Measurements from ENCODE around the gene IMPG2.

IMPG2 gene

DNA sequence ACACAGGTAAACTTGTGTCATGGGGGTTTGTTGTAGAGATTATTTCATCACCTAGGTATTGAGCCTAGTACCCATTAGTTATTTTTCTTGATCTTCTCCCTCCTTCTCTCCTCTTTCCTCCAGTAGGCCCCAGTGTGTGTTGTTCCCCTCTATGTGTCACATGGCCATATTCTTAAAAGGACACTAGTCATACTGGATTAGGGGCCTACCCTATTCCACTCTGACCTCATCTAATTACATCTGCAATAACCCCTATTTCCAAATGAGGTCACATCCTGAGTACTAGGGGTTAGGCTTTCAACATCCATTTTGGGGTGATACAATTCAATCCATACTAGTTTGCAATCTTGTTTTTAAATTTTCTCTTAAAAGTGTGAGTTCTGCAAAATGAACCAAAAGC lies 142.8 kb downstream of the IMPG2 start (continued):
- TF ChIP-seq PRDM2 (tag by site-specific recombination; IDR thresholded peaks at IDR 0.05; ENCODE audit: borderline replicate concordance) (no peak), ZNF639 (tag by site-specific recombination; IDR thresholded peaks at IDR 0.05) (no peak), ZNF37A (tag by site-specific recombination; IDR thresholded peaks at IDR 0.05) (no peak), ZNF211 (tag by site-specific recombination; IDR thresholded peaks at IDR 0.05; ENCODE audit: low read depth) (no peak), ZNF266 (tag by site-specific recombination; IDR thresholded peaks at IDR 0.05; ENCODE audit: low read depth) (no peak), ZNF677 (tag by site-specific recombination; IDR thresholded peaks at IDR 0.05) (no peak), WT1 (tag by site-specific recombination; IDR thresholded peaks at IDR 0.05) (no peak), ZNF670 (tag by site-specific recombination; IDR thresholded peaks at IDR 0.05; ENCODE audit: low read depth) (no peak), SALL2 (tag by site-specific recombination; IDR thresholded peaks at IDR 0.05; ENCODE audit: borderline replicate concordance) (no peak), ZNF221 (tag by site-specific recombination; IDR thresholded peaks at IDR 0.05; ENCODE audit: borderline replicate concordance) (no peak), ZNF157 (tag by site-specific recombination; IDR thresholded peaks at IDR 0.05) (no peak), ZNF184 (tag by site-specific recombination; IDR thresholded peaks at IDR 0.05) (no peak)
- TF ChIP-seq, protein P1, sequence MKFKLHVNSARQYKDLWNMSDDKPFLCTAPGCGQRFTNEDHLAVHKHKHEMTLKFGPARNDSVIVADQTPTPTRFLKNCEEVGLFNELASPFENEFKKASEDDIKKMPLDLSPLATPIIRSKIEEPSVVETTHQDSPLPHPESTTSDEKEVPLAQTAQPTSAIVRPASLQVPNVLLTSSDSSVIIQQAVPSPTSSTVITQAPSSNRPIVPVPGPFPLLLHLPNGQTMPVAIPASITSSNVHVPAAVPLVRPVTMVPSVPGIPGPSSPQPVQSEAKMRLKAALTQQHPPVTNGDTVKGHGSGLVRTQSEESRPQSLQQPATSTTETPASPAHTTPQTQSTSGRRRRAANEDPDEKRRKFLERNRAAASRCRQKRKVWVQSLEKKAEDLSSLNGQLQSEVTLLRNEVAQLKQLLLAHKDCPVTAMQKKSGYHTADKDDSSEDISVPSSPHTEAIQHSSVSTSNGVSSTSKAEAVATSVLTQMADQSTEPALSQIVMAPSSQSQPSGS (tag by site-specific recombination; IDR thresholded peaks at IDR 0.05; ENCODE audit: low read depth): no peak

All from HEK293 (cell line).